ENCODE results near the gene TDRD3. TPM values are rescaled to one million over a fixed set of nuclear protein-coding genes. Genes with fewer than 3 reads are reported as not detected.
"Not testable (repeated sequence)": the region's sequence is repeated elsewhere in the genome, so short reads cannot be mapped to it uniquely, and the experiment has no call there.

TDRD3 gene
- total RNA-seq, 1 experiment from 2014 or later, result 23.1 TPM

DNA sequence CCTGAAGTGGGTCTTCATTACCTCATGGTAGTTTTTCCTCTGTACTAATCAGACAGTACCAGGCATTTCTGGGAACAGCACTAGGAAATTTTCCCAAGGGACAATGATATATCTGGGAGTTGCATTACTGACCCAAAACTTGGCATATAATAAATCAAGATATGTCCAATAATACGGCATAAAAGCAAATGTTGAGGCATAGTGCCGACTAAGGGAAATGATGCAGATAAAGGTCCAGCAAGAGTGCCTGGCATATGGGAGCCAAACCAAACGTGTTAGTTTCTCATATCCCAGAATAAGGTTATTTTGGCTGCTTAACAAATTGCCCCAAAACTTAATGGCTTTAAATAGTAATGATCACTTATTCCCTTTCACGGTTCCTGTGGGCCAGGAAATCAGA, 12.1 kb upstream of the TDRD3 start:
- Histone ChIP-seq H3K4me1 (no peaks in the 10 kb centered on the region), H3K9me3 (replicated peaks) (no peaks in the 10 kb centered on the region), H3K36me3 (no peaks in the 10 kb centered on the region), H3K27ac (no peak overlapping the region), H3K27me3 (no peaks in the 10 kb centered on the region), H3K4me3 (no peak overlapping the region)
- no peak for DNase-seq

DNA sequence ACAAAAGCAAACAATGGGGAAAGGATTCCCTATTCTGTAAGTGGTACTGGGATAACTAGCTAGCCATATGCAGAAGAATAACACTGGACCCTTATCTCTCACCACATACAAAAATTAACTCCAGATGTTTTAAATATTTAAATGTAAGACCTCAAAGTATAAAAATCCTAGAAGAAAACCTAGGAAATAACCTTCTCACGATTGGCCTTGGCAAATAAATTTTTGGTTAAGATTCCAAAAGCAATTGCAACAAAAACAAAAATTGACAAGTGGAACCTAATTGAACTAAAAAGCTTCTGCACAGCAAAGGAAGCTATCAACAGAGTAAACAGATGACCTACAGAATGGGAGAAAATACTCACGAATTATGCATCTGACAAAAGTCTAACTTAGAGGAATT, 10.8 kb upstream of the TDRD3 start:
- Histone ChIP-seq H3K4me3 (no peak overlapping the region), H3K27ac (no peak overlapping the region), H3K4me1 (no peaks in the 10 kb centered on the region), H3K27me3 (no peaks in the 10 kb centered on the region), H3K9me3 (replicated peaks) (no peaks in the 10 kb centered on the region), H3K36me3 (no peaks in the 10 kb centered on the region)
- no peak for DNase-seq

GRCh38 chr13:60392131-60392530, 4.9 kb upstream of the TDRD3 start:
- H3K4me1 ChIP-seq, result no peaks in the 10 kb centered on the region
- no peaks in the 10 kb centered on the region for H3K27me3 ChIP-seq
- H3K9me3 ChIP-seq (replicated peaks), result no peaks in the 10 kb centered on the region
- DNase-seq, result no peak
- no peak overlapping the region for H3K27ac ChIP-seq
- H3K4me3 ChIP-seq, result no peak overlapping the region
- no peaks in the 10 kb centered on the region for H3K36me3 ChIP-seq

- no peaks in the 10 kb centered on the region for H3K27me3 ChIP-seq
- H3K4me1 ChIP-seq, result peaks cover 12% of the 10 kb centered on the region
- DNase-seq, result peak; percentile 89 to 93
- H3K4me3 ChIP-seq, result peak overlapping the region; percentile 65
- no peaks in the 10 kb centered on the region for H3K9me3 ChIP-seq (replicated peaks)
- H3K27ac ChIP-seq, result peak overlapping the region; percentile 92
- H3K36me3 ChIP-seq, result no peaks in the 10 kb centered on the region
Measured at GRCh38 chr13:60395971-60396782, 843 bp upstream of the TDRD3 start.

- H3K27me3 ChIP-seq, result no peaks in the 10 kb centered on the region
- H3K4me3 ChIP-seq, result peak overlapping the region; percentile 65
- peak overlapping the region; percentile 92 for H3K27ac ChIP-seq
- H3K4me1 ChIP-seq, result peaks cover 12% of the 10 kb centered on the region
- no peaks in the 10 kb centered on the region for H3K9me3 ChIP-seq (replicated peaks)
- no peaks in the 10 kb centered on the region for H3K36me3 ChIP-seq
- DNase-seq, result peak; percentile 71 to 76
Measured at GRCh38 chr13:60397704-60398378, 821 bp downstream of the TDRD3 start.

- Histone ChIP-seq H3K27me3 (no peaks in the 10 kb centered on the region), H3K9me3 (replicated peaks) (no peaks in the 10 kb centered on the region), H3K27ac (peak overlapping the region; percentile 92), H3K4me3 (peak overlapping the region; percentile 65), H3K4me1 (peaks cover 12% of the 10 kb centered on the region), H3K36me3 (no peaks in the 10 kb centered on the region)
- no peak for DNase-seq
Measured at GRCh38 chr13:60398379-60398891, 1.4 kb downstream of the TDRD3 start.

GRCh38 chr13:60398907-60399589, 2.0 kb downstream of the TDRD3 start:
- no peaks in the 10 kb centered on the region for H3K9me3 ChIP-seq (replicated peaks)
- no peaks in the 10 kb centered on the region for H3K36me3 ChIP-seq
- DNase-seq, result peak in 1 of 2 experiments; percentile 11
- H3K27ac ChIP-seq, result no peak overlapping the region; the same call in 1 of the 2 replicates
- H3K4me3 ChIP-seq, result peak overlapping the region; percentile 65
- peaks cover 12% of the 10 kb centered on the region for H3K4me1 ChIP-seq
- no peaks in the 10 kb centered on the region for H3K27me3 ChIP-seq

DNA sequence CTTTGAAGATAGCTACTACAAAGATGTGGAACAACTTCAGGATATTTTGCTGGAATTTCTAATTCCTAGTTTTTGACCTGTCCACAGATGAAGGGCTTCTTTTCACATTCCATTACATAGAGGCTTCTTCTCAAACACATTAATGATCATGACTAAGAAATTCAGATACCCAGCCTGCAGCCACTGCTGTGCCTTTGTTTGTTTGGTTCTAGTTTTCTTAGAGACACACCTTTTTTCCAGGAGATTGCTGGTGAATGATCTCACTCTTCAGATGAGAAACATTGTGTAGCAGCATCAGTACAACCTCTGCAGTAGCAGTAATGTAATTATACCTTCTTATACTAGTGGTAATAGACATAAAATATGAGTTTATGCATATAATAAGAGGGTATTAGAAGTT, 5.0 kb downstream of the TDRD3 start:
- Histone ChIP-seq H3K9me3 (replicated peaks) (no peaks in the 10 kb centered on the region), H3K27ac (no peak overlapping the region), H3K36me3 (no peaks in the 10 kb centered on the region), H3K4me3 (no peak overlapping the region), H3K4me1 (peaks cover 12% of the 10 kb centered on the region), H3K27me3 (no peaks in the 10 kb centered on the region)
- no peak for DNase-seq

DNA sequence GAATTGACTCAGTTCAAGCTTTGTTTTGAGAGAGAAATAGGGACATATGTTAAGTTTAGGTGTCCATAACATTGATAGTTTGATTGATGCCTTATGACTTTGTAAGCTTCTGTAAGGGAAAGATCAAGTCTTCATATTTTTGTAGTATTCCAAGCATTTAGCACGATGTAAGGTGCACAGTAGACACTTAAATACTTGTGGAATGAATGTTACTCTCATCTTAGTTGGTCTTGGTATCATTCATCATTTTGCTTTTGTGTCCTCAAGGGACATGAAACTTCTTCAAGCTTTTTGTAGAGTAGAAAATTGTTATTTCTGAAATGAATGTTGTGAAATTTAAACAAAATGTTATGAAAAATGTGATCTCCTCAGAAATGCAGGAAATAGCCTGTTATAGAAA, 10.1 kb downstream of the TDRD3 start:
- no peaks in the 10 kb centered on the region for H3K4me1 ChIP-seq
- no peak overlapping the region for H3K4me3 ChIP-seq
- H3K27ac ChIP-seq, result no peak overlapping the region
- DNase-seq, result no peak
- H3K27me3 ChIP-seq, result no peaks in the 10 kb centered on the region
- no peaks in the 10 kb centered on the region; the same call in 1 of the 2 replicates for H3K9me3 ChIP-seq (replicated peaks)
- no peaks in the 10 kb centered on the region for H3K36me3 ChIP-seq

GRCh38 chr13:60407852-60408251, 10.8 kb downstream of the TDRD3 start:
- not testable (repeated sequence) for H3K36me3 ChIP-seq; H3K27me3 ChIP-seq; H3K9me3 ChIP-seq (replicated peaks); H3K4me3 ChIP-seq; DNase-seq; H3K27ac ChIP-seq; H3K4me1 ChIP-seq

DNA sequence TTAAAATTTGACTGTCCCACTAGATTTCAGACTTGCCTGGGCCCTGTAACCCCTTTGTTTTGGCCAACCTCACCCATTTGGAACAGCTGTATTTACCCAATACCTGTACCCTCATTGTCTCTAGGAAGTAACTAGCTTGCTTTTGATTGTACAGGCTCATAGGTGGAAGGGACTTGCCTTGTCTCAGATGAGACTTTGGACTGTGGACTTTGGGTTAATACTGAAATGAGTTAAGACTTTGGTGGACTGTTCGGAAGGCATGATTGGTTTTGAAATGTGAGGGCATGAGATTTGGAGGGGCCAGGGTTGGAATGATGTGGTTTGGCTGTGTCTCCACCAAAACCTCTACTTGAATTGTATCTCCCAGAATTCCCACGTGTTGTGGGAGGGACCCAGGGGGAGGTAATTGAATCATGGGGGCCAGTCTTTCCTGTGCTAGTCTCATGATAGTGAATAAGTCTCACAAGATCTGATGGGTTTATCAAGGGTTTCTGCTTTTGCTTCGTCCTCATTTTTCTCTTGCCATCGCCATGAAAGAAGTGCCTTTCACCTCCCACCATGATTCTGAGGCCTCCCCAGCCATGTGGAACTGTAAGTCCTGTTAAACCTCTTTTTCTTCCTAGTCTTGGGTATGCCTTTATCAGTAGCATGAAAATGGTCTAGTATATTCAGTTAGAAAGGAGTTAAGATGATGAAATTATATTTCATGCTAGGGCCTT, 12.7 kb downstream of the TDRD3 start:
- not testable (repeated sequence) for H3K27me3 ChIP-seq; DNase-seq; H3K27ac ChIP-seq; H3K9me3 ChIP-seq (replicated peaks); H3K36me3 ChIP-seq; H3K4me1 ChIP-seq; H3K4me3 ChIP-seq

GRCh38 chr13:60410299-60410698, 13.3 kb downstream of the TDRD3 start:
- Histone ChIP-seq H3K27me3 (no peaks in the 10 kb centered on the region), H3K4me3 (no peak overlapping the region), H3K36me3 (no peaks in the 10 kb centered on the region), H3K9me3 (replicated peaks) (no peaks in the 10 kb centered on the region; the same call in 1 of the 2 replicates), H3K4me1 (no peaks in the 10 kb centered on the region), H3K27ac (no peak overlapping the region)
- DNase-seq, result no peak

DNA sequence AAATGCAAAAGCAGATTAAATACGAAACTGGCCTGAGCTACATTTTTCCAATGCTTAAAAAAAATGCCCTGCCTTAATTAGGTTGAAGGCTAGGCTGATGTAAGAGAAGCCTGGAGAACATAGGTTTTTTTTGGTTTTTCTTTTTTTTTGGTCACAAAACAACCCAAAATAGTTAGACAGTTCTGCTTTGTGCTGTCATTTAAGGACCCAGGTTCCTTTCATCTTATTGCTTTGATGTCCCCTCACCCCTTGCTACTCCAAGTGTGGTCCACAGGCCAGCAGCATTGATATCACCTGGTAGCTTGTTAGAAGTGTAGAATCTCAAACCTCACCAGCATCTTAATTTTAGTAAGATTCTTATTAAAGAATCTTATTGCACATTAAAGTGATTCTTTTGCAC, 14.4 kb downstream of the TDRD3 start:
- no peaks in the 10 kb centered on the region; the same call in 1 of the 2 replicates for H3K9me3 ChIP-seq (replicated peaks)
- H3K4me1 ChIP-seq, result no peaks in the 10 kb centered on the region
- H3K27ac ChIP-seq, result no peak overlapping the region
- no peak for DNase-seq
- H3K4me3 ChIP-seq, result no peak overlapping the region
- H3K36me3 ChIP-seq, result no peaks in the 10 kb centered on the region
- no peaks in the 10 kb centered on the region for H3K27me3 ChIP-seq

DNA sequence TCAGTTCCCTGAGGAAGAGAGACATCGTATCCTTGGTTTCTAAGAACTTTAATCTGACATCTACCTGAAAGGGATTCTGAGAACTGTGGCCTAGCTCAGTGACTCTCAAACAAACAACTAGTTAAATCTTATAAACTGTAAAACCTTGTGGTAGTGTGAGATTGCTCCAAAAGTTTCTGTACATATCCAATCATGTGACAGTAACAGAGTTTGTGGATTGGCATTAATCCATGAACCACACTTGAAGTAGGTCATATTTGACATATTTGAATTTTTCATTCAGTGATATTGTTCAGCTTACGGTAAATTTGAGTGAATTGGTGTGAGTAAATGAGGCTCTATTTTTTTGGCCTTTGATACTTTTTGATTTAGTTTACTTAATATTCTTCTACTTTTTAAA, 15.0 kb downstream of the TDRD3 start:
- no peak for DNase-seq
- no peaks in the 10 kb centered on the region for H3K27me3 ChIP-seq
- H3K36me3 ChIP-seq, result no peaks in the 10 kb centered on the region
- H3K4me1 ChIP-seq, result no peaks in the 10 kb centered on the region
- no peak overlapping the region for H3K4me3 ChIP-seq
- no peaks in the 10 kb centered on the region; the same call in 1 of the 2 replicates for H3K9me3 ChIP-seq (replicated peaks)
- no peak overlapping the region for H3K27ac ChIP-seq

All from SJCRH30 (cell line).